Prostate gland (tissue), 2 donors: Measurements from ENCODE around the gene RPP25. TPM values are rescaled to one million over a fixed set of nuclear protein-coding genes. Genes with fewer than 3 reads are reported as not detected.
A peak's percentile ranks its signal among the peaks of the same experiment; 100 is the strongest.

Experiments used
- DNase-seq: peaks from one replicate; pipeline ENCODE4 v3.0.0-alpha.2; 2019; ENCODE audit warnings: low spot score
- H3K27ac ChIP-seq, 2 donors: fragments of 200-600 bp; sonication (generic); 2 replicates each; pipeline ENCODE4 v1.5.1; 2017 to 2019
- H3K27me3 ChIP-seq: fragments of 200-600 bp; sonication (generic); replicated peaks from 2 replicates; pipeline ENCODE4 v1.5.1; 2019; ENCODE audit not compliant: insufficient read depth
- H3K36me3 ChIP-seq, 2 donors: fragments of 200-600 bp; sonication (generic); 1 replicate in 1 of 2; 2 replicates in 1 of 2; pipeline versions ENCODE4 v1.5.1 to v1.8.1; 2017 to 2019
- H3K4me1 ChIP-seq: fragments of 200-600 bp; sonication (generic); replicated peaks from 2 replicates; pipeline ENCODE4 v1.5.1; 2019
- H3K4me3 ChIP-seq, 2 donors: fragments of 200-600 bp; sonication (generic); 2 replicates each; pipeline ENCODE4 v1.5.1; 2017 to 2019
- H3K9me3 ChIP-seq: fragments of 200-600 bp; sonication (generic); 2 replicates; pipeline ENCODE4 v1.5.1; 2017
- POLR2A ChIP-seq: fragments of 450-650 bp; IDR thresholded peaks from one replicate; pipeline ENCODE4 v1.6.1; 2016; ENCODE audit warnings: antibody characterized with exemption, mild to moderate bottlenecking
- POLR2AphosphoS5 ChIP-seq: sonication (generic); formaldehyde crosslinking; IDR thresholded peaks from one replicate; pipeline ENCODE4 v1.6.1; 2017; ENCODE audit warnings: antibody characterized with exemption
- WGBS: methylation state at CpG from one replicate; pipeline ENCODE4 v1.1.5; 2018; 5-methylcytosine and 5-hydroxymethylcytosine counted together
- intact Hi-C: fragments of 100-400 bp; cut with DNase I; formaldehyde crosslinking; loops from one replicate; pipeline ENCODE4 v1.14.2; 2022
- small RNA-seq, 2 donors: library from RNA; depleted of rRNA; stranded (forward); fragments of <200 nt; gene quantifications; one replicate each; pipeline ENCODE3, GENCODE V24; 2016
- total RNA-seq, 2 donors: library from RNA; depleted of rRNA; stranded (reverse); fragments of >200 nt; gene quantifications; one replicate each; pipeline ENCODE4 v1.1.0, GENCODE V29; 2016
- TF ChIP-seq, protein P1 (sequence below), 4 experiments: fragments of 200-600 bp in 2 of 4; fragments of 450-650 bp in 2 of 4; sonication (generic) in 2 of 4; IDR thresholded peaks; 1 replicate in 3 of 4; 2 replicates in 1 of 4; pipeline ENCODE4 v1.5.1; 2016 to 2019; ENCODE audit warnings: antibody characterized with exemption in 4 of 4, mild to moderate bottlenecking in 2 of 4, moderate library complexity in 2 of 4

Gene RPP25
- total RNA-seq, 2 donors from 2014 or later, result 3.8 to 17.6 TPM

DNA sequence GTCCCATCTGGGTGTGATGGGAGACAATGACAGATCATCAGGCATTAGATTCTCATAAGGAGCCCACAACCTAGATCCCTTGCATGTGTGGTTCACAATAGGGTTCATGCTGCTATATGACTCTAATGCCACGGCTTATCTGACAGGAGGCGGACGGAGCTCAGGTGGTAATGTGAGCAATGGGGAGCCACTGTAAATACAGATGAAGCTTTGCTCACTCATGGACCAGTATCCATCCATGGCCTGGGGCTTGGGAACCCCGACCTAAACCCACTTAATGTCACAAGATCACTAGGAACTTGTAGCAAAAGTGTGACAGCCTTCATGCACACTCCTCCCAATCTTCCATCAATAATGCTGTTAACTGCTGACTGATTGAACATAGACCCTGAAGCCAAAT, 47.9 kb downstream of the RPP25 start:
- TF ChIP-seq, protein P1, sequence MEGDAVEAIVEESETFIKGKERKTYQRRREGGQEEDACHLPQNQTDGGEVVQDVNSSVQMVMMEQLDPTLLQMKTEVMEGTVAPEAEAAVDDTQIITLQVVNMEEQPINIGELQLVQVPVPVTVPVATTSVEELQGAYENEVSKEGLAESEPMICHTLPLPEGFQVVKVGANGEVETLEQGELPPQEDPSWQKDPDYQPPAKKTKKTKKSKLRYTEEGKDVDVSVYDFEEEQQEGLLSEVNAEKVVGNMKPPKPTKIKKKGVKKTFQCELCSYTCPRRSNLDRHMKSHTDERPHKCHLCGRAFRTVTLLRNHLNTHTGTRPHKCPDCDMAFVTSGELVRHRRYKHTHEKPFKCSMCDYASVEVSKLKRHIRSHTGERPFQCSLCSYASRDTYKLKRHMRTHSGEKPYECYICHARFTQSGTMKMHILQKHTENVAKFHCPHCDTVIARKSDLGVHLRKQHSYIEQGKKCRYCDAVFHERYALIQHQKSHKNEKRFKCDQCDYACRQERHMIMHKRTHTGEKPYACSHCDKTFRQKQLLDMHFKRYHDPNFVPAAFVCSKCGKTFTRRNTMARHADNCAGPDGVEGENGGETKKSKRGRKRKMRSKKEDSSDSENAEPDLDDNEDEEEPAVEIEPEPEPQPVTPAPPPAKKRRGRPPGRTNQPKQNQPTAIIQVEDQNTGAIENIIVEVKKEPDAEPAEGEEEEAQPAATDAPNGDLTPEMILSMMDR (IDR thresholded peaks at IDR 0.05), result no peak
- TF ChIP-seq POLR2A (no peak), POLR2AphosphoS5 (no peak)
- intact Hi-C loops, result loop anchor here (5.0 kb wide), 1 partner anchor 66 kb away; the partner anchor contains the start of gene ULK3
- WGBS, result 95% methylated on average over 4 of the region's 4 CpGs
- H3K36me3 ChIP-seq, result no peaks in the 10 kb centered on the region
- no peak for DNase-seq
- no peak overlapping the region for H3K27ac ChIP-seq
- H3K27me3 ChIP-seq, result no peaks in the 10 kb centered on the region
- H3K4me3 ChIP-seq, result no peak overlapping the region
- H3K9me3 ChIP-seq, result no peaks in the 10 kb centered on the region
- H3K4me1 ChIP-seq, result no peaks in the 10 kb centered on the region

DNA sequence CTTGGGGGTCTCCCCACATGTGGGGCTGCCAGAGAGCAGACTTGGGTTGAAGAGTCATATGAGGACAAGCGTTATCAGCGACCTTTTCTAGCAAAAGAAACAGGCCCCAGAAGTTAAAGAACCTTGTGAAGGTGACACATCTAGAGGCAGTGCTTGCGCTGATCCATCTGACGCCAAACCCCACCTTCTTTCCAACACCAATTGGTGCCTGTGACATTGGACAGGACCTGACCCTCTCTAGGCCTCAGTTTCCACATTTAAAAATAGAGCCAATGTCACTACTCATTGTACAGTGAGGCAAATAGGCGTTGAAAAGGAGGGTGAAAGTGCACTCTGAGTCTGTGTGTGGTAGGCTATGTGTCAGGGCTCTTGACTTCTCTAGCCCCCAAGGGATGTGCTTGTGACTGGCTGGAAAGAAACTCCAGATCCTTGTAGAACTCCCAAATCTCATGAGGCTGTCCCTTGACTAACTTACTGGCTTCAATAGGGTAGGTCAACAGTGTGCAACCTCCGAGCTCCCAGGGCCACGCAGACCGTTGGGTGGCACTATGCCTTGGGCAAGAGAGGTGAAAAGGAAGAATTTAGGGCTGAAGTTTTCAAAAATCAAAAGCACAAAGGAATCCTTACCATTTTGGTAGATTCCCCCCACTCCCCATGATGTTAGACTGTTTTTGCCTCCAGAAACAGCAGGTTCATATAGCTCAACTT, 49.3 kb downstream of the RPP25 start:
- peak overlapping the region; percentile 76 to 97 for H3K4me3 ChIP-seq
- DNase-seq, result no peak
- intact Hi-C loops, result loop anchor here (5.0 kb wide), 1 partner anchor 65 kb away; the partner anchor contains the start of gene ULK3
- whole genome bisulfite sequencing, result 41% methylated on average over 8 of the region's 8 CpGs
- H3K9me3 ChIP-seq, result no peaks in the 10 kb centered on the region
- no peaks in the 10 kb centered on the region for H3K27me3 ChIP-seq
- H3K27ac ChIP-seq, result peak overlapping the region; percentile 95 to 98
- H3K4me1 ChIP-seq, result no peaks in the 10 kb centered on the region
- TF ChIP-seq POLR2A, result no peak
- no peak for TF ChIP-seq POLR2AphosphoS5
- TF ChIP-seq, protein P1 (IDR thresholded peaks at IDR 0.05), result no peak
- peaks cover 0 to 2% of the 10 kb centered on the region in 2 donors for H3K36me3 ChIP-seq

DNA sequence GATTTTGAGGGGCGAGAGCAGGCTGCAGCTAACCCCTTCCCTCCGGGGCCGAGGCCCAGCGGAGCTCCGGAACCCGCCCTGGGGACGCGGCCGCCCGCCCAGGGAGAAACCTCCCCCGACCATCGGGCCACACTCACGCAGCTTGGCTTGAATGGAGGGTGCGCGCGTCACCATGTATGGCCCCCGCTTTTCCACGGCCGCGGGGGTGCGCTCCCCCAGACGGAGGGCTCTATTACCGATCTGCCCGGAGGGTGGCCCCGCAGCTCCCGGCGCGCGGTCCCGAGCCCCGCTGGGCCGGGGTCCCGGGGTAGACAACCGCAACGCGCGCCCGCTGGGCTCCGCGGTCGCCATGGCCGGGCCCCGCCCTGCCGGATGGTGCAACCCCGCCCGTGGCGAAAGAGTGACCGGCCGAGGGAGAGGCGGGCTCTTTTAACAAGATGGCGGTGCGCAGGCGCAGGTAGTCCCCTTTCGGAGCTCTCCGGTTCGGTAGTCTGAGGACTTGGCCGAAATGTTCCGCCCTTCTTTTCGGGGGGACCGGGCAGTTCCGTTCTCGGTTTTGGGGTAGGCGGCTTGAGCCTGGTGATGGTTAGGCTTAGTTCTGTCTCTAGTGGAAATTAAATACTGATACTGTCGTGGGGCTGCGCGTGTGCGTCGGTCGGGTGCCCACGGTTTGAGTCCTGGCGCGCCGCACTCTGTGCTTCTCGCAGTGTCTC, 50.0 kb downstream of the RPP25 start, which contains the start of gene FAM219B:
TSS of gene FAM219B (minus strand) at position 402 of the 713 bp plus-strand sequence. CDS start at position 351, 51 bp downstream.
- intact Hi-C loops, result loop anchor here (5.0 kb wide), 1 partner anchor 64 kb away; the partner anchor contains the start of gene ULK3
- Histone ChIP-seq H3K9me3 (no peaks in the 10 kb centered on the region), H3K36me3 (peaks cover 0 to 3% of the 10 kb centered on the region in 2 donors), H3K4me3 (peak within 1 kb of the TSS; percentile 76 to 97), H3K27ac (peak within 1 kb of the TSS; percentile 95 to 98), H3K27me3 (no peaks in the 10 kb centered on the region), H3K4me1 (peaks cover 5% of the 10 kb centered on the region)
- DNase-seq, result peak; percentile 92
- under 1% methylated on average over 70 of the region's 74 CpGs for WGBS
- TF ChIP-seq POLR2AphosphoS5 (peak; percentile 91), POLR2A (peak; percentile 92)
- TF ChIP-seq, protein P1 (IDR thresholded peaks at IDR 0.05), result no peak

DNA sequence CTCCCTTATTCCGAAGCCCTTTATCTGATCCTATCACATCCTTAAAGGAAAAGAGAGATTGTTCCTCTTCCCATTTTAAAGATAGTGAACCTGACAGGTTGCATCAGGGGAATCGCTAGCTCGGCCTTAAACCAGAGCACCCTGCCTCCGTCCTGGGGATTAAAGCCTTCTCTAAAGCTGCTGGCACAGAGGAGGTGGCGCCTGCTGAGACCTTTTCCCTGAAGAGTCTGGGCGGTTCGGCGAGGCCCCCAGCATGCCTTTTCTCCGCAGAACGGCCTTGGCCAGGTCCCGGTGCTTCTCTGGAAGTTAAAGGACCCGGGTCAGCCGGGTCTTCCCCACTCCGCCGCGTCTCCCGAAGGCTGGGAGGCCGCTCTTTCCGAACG, 50.5 kb downstream of the RPP25 start:
- DNase-seq, result peak; percentile 11
- TF ChIP-seq, protein P1 (IDR thresholded peaks at IDR 0.05), result no peak
- TF ChIP-seq POLR2A, result peak; percentile 11
- no peaks in the 10 kb centered on the region for H3K27me3 ChIP-seq
- intact Hi-C loops, result loop anchor here (5.0 kb wide), 1 partner anchor 64 kb away; the partner anchor contains the start of gene ULK3
- WGBS, result 0% methylated on average over 20 of the region's 20 CpGs
- peak overlapping the region; percentile 95 to 98 for H3K27ac ChIP-seq
- no peaks in the 10 kb centered on the region for H3K9me3 ChIP-seq
- H3K4me1 ChIP-seq, result peaks cover 5% of the 10 kb centered on the region
- peak overlapping the region; percentile 76 to 97 for H3K4me3 ChIP-seq
- peaks cover 0 to 3% of the 10 kb centered on the region in 2 donors for H3K36me3 ChIP-seq

Small RNA genes lying within 50 kb of the gene (small RNA-seq; reads per million reads assigned to genes)
- 0 reads per million in 2 donors for gene RF00019

Other genes starting within 250 kb of the RPP25 start
- 1 to 10 TPM in 1 of 2 donors, under 1 TPM in 1; 0.57 to 6.9 TPM for gene CYP1A1, start 231.2 kb downstream of the RPP25 start, total RNA-seq
- under 1 TPM in 1 of 2 donors, not detected in 1; 0.46 TPM for gene CYP1A2, start 207.9 kb downstream of the RPP25 start, total RNA-seq
- 10 to 100 TPM; 45.3 to 57.0 TPM for gene CSK, start 174.7 kb downstream of the RPP25 start, total RNA-seq
- 100 to 1,000 TPM; 219 to 229 TPM for gene LMAN1L, start 143.9 kb downstream of the RPP25 start, total RNA-seq
- gene CPLX3, start 130.1 kb downstream of the RPP25 start, total RNA-seq, result 10 to 100 TPM; 40.5 to 59.8 TPM
- 10 to 100 TPM; 44.6 to 98.5 TPM for gene ULK3, start 113.6 kb downstream of the RPP25 start, total RNA-seq
- 100 to 1,000 TPM; 101 to 103 TPM for gene SCAMP2, start 83.4 kb downstream of the RPP25 start, total RNA-seq
- 10 to 100 TPM; 48.5 to 91.4 TPM for gene MPI, start 66.7 kb downstream of the RPP25 start, total RNA-seq
- 10 to 100 TPM; 66.0 to 71.1 TPM for gene FAM219B, start 49.9 kb downstream of the RPP25 start, total RNA-seq
- 100 to 1,000 TPM in 1 of 2 donors, 10 to 100 TPM in 1; 93.3 to 171 TPM for gene COX5A, start 18.7 kb downstream of the RPP25 start, total RNA-seq
- 10 to 100 TPM in 1 of 2 donors, 1 to 10 TPM in 1; 6.1 to 24.4 TPM for gene SCAMP5, start 38.8 kb upstream of the RPP25 start, total RNA-seq
- gene PPCDC, start 66.8 kb upstream of the RPP25 start, total RNA-seq, result 10 to 100 TPM; 19.4 to 22.0 TPM
- gene C15orf39, start 245.1 kb upstream of the RPP25 start, total RNA-seq, result 10 to 100 TPM; 17.9 to 96.3 TPM